ENCODE data around the gene MAML3.

MAML3 gene

DNA sequence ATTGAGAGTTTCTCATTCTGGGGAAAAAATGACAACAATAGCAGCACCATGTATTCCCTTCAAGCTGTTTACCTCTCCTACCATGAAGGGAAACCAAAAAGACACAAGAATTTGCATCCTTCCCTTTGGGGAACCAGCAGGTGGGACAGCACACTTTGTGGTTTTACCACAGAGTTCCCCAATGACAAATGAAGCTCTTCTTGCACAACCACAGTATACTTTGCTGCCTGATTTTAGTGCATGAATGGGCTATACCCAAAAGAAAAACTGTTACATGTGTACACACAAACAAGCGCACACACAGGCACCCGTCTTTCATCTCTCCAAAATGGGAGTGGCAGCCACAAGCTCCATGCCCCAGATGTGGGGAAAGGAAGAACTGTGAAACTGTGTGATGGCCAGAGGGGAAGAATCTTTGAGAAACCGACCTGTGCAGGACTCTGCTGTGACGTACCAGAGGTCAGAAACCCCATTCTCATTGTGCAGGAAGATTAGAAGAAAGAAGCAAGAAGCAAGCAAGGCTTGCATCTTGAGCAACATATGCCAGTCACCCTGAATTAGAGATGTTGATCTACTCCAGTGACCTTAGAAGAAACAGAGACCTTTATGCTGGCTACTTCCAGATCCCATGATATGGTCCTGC is 2.7 kb upstream of the MAML3 start:
- no peak for DNase-seq (ENCODE audit: low read depth in 2 of 2)

DNA sequence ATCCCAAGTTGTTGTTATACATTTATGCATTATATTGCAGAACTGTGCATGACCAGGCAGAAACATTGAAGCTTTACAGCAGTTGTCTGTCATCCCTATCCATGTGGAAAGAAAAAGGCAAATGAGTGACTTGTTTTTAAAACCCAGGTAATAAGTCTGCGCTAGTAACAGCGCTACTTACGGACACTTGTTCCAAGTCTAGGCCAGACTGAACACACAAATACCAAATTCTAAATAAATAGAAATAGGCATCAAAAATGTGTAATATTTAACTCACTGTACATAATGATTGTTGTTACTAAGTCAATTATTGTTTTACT is 548 bp upstream of the MAML3 start:
- DNase-seq (ENCODE audit: low read depth in 2 of 2) = no peak

DNA sequence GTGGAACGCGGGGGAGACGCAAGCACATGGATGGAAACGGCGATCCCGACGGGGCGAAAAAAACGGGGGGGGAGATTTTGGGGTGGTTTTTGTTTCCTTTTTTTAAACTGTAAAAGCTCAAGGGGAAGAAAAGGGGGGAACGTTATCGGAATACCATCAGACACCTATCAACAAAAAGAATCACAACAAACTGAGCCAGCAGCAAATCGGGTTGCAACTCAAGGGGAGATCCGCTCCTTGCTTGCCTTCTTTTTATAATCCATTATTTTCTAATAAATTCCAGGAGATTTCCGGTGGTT is 616 bp downstream of the MAML3 start:
- no peak for DNase-seq (ENCODE audit: low read depth in 2 of 2)

DNA sequence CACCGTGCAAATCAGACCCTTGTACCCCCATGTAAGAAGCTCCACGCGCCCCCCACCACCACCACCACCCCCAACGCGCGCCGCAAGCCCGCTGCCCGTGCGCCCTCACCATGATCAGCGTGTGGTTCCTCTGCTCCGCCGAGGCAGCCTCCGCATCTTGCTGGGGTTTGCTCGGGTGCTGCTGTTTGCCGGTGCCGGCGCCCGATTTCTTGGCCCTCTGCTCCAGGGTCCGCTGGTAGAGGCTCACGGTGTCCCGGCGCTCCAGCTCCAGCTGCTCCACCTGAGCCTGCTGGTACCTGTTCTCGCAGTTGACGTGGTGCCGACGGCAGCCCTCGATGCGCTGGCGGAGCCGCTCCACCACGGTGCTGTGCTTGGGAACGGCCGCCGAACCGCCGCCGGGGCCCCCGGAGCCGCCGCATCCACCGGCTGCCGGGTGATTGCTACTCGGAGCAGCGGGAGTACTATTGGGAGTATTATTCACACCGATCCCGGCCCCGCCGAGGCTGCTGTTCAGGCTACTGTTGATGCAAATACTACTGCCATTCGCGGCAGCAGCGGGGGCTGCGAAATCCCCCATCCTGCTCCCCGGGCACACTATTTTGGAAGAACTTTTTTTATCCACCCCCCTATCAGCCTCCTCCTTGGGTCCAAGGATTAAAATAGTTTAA is 1.1 kb downstream of the MAML3 start:
- peak in 1 of 2 donors; percentile 16 for DNase-seq (ENCODE audit: low read depth in 2 of 2)

DNA sequence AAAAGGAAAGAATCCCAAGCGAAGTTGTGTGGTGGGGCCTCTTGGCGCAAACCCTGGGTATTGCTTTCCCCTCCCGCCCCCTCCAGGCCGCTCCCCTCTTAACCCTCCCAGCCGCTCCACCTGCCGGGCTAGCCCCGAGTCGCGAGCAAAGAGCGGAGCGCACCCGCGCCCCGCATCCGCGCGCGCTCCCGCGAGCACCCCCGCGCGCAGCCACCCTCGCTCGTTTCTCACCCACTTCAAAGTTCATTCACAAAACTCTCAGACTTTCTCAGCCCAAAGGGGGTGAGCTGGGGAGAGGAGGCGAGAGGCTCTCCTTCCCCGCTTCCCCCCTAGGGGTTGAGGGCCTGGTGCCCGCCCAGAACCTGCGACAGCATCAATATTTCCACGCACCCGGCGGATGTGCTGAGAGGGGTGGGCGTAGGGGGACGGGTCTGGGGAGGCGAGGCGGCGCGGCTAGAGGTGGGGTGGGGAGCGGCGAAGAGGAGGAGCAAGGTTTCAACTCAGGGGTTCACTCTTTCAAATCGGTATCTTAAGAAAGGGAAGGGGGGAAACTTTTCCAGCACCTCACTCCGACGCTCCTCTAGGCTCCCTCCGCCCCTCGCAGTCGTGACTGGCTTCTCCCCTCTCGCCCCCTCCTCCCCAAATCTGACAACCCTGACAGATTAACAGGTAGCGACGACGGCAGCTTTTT is 1.8 kb downstream of the MAML3 start:
- peak; percentile 48 to 55 for DNase-seq (ENCODE audit: low read depth in 2 of 2)

DNA sequence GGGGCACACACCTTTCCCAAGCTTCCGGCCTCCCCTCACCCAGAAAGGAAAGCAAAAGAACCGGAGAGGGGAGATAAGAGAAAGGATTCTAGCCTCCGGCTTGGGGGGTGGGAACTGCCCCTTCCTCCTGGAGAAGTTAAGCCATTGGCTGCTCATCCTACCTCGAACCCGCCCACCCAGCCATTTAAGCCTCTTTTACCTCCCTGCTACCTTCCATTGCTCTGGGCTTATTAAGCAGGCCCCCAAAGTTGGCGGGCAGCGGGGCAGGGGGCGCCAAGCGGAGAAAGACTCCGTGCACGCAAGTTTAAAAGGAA is 2.3 kb downstream of the MAML3 start:
- DNase-seq (ENCODE audit: low read depth in 2 of 2) = peak; percentile 25 to 39

DNA sequence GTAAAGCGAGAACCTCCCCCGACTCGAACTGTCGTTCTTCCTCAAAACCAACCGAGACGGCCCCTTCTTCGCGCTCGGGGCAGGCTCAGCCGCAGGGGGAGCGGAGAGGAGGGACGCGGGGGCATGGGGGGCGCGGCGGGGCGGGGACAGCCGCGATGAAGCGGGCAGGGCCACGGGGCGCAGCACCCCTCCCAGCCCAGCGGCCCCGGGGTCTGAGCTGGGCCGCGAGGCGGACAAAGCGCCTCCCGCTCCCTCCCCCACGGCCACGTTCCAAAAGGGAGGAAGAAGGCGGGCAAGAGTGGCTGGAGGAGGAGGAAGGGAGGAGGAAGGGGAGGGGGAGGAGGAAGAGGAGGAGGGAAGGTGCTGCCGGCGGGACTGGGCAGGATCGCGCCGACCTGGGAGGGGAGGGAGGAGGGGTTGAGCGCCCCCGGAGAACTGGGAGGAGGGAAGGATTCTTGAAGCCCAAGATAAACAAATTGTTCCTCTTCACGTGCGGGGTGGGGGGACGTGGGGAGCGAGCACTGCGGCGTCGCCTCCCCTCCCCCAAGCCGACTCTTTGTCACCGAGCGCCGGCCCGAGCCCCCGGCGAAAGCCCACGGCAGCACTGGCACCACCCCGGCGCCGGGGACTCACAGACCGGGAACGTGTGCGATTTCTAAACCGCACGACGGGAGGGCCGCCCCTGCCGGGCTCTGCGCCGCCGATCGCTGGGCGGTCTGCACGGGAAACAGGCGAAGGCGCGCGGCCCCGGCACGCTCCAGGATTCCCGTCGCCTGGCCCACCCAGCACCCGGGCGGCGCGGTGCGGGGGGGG is 2.9 kb downstream of the MAML3 start:
- peak in 1 of 2 donors; percentile 30 for DNase-seq (ENCODE audit: low read depth in 2 of 2)

DNA sequence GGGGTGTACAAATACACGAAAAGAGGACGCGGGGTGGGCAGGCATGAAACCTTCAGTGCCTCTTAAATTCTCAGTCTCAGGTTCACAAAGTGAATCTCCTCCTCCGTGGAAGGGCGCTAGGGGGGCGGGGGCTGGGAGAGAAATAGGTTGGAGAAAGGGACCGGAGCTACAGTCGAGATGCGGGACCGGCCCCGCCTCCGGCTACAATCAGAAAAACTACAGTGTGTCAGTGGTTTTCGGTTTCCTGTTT is 3.4 kb downstream of the MAML3 start:
- DNase-seq (ENCODE audit: low read depth in 2 of 2) = peak; percentile 38 to 46

DNA sequence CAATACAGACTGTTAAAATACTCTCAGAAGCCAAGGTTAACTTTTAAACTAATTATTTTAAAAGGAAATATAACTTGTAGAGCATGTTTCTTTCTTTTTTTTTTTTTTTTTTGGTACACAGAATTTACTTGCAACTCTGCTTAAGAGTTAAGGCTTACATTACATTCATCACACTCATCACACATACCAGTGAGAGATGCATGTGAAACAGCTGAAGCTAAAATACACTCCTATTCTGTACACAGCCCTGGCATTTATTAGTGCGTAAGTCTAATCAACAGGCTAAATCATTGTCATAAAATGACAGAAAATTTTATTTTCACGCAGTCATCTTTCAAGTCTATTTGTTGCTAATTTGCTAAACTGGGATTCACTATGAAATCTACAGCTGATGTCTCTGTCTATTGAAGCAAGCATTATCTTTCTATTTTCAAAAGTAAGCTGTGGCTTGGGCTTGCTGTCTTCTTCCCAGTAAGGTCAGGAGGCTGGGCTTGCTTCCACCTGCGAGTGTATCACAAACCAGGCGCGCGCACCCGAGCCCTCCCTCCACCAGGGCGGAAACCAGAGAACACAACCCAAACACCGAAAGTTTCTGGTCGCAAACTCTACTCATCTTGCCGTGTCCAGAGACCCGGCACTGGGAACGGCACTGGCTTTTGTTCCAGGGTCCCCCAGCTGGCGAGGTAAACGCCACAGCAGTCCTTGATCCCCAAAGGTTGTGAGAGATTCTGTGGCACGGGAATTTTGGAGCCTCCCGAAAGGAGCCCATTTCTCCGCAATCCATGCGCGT is 3.9 kb downstream of the MAML3 start:
- peak; percentile 32 to 39 for DNase-seq (ENCODE audit: low read depth in 2 of 2)

DNA sequence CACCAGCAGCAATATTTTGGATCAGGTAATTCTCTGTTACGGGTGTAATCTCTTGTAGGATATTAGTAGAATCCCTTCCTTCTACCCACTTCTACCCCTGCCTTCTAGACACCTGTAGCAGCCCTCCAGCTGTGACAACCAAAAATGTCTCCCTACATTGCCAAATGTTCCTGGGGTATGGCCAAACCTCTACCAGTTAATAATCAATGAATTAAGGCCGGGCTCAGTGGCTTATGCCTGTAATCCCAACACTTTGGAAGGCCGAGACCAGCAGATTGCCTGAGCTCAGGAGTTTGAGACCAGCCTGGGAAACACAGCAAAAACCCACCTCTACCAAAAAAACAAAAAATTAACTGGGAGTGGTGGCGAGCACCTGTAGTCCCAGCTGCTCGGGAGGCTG is 9.9 kb downstream of the MAML3 start:
- no peak for DNase-seq (ENCODE audit: low read depth in 2 of 2)

DNA sequence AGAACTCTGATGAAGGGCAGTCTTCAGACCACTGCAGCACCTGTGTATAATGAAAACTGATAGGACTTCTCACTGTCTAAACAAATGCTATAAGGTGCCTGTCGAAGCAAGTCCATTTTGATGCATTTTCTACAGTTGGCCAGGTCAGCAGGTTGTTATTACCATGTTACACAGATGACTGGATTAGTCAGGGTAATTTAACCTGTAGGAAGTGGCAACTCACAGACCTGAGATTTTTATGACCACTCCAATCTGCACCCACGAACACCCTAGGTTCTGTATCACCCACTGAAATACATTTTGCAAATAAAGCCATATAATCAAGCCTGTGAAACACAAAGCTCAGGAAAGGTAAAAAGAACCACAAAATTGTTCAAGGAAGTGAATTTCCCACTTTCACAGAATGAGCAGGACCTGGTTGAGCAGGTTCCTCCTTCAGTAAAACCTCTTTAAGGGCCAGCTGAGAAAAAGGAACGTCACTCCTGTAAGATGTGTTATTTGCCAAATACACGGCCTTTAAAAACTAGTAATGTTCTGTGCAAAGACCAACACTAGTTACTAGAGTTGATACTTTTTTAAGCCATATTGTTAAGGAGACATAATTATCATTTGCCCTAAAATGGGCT is 12.7 kb downstream of the MAML3 start:
- no peak for DNase-seq (ENCODE audit: low read depth in 2 of 2)

DNA sequence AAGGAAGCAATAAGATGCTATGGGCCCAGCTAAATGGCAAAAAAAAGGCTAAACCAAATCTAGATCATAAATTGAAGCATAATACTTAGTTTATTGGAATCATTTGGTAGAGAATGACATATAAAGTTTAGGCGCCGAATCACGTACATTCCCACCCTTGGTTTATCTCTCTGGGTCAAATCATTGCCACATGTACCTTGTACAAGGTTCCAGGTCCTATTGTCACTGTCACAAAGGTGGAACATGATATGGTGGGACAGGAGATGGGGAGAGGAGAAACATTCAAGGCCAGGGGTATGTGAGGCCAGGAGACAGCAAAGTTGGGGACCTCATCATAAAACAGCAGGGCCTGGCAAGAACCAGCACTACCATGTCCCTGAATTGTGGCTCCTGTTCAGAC is 13.4 kb downstream of the MAML3 start:
- no peak for DNase-seq (ENCODE audit: low read depth in 2 of 2)

DNA sequence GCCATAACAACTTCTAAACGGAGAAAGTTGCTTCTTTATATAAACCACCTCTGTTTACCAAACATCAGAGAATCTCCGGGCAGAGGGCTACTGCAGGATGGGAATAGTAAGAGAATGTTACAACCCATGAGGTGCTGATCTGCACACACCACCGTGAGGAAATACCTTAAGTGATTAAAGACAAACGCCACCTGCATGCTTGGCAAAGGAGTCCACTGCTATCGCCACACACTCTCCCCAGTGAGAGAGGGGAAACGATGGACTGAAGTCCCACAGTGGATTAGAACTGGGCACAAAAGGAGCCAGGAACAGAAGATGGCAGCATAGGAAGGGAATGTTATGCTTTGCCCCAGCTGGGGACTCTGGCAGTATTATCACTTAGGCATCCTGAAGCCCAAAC is 15.6 kb downstream of the MAML3 start:
- DNase-seq (ENCODE audit: low read depth in 2 of 2) = no peak

DNA sequence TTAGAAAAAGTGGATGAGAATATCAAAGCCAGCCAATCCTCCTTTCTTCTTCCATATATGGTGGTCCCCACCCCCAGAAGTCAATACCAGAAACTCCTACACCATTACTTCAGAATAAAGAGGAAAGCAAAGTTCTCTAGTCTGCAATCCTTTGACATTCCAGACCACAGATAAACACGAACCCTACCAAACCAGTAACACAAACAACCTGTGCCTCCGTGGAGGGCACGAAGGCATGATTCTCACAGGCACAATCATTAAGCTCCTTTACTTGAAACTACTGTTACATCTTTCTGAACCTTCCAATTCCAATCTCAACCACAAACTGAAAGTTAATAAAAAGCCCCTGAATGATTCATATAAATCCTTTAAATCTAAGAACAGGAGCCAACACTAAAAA is 16.3 kb downstream of the MAML3 start:
- no peak for DNase-seq (ENCODE audit: low read depth in 2 of 2)

DNA sequence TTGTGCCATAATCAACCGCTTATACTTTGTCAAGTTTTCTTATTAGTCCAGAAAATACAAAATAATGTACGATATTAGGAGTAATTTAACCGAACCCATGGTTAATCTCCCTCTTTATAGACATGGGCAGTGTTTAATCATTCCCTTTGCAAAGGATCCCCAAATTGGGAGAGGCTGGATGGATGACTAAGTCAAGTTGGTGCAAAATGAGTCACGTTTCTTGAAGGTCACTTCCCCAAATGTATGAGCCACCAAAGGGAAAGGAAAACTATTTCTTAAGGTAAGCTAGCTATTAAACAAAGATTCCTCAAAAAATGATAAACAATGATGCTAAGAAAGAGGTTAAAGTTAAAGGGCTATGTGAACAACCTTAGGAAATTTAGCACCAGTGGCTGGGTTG is 17.5 kb downstream of the MAML3 start:
- DNase-seq (ENCODE audit: low read depth in 2 of 2) = no peak

DNA sequence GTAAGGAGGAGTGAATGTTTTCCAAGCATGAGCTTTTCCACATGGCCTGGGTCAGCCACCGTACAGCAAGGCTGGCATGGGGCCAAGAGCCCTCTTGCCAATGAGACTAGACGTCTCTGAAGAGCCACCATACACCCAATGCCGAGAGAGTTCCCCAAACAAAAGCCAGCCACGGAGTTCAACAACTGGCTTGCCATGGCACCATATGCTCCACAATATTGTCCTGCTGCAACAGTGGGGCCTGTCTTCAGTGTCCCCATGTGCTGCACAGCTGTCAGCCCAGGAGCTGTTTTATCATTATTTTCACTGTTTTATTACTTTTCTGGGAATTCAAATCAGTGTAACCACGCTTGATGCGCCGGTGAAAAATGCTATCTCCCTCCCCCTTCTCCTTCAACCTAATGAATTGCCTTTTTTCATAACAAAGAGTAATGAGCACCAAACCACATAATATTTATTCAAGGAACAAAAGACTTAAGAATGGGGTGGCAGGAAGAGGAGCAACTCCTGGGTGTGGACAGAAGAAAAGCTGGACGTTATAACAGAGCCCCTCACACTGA is 18.4 kb downstream of the MAML3 start:
- DNase-seq (ENCODE audit: low read depth in 2 of 2) = no peak

DNA sequence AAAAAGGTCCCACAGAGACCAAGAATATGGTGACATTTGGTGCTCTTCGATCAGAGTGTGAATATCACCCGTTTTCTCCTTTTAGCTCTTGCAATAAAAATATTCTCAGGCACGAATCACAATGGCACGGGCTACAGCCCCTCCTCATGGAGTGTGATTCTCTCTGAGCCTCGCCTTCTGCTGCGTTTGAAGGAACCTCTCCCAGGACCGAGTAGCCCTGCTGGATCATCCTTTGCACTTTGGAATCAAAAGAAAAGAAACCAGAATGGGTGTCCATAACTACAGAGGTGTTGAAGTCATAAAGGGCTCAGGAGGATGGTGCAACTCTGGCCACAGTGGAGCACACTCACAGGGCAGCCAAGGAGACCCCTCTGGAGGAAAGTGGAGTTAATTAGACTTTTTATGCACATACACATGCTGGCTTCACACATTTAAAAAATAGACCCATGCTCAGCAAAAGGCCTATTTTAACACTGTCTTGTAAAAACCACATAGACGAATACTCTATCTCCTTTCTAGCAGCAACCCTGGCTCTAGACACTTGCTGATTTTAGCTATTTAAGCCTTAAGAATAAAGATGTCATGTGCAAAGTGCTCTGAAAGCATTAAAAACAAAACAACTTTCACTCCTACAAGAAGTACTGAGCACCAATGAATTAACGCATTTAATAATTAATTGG is 19.1 kb downstream of the MAML3 start:
- DNase-seq (ENCODE audit: low read depth in 2 of 2) = no peak

DNA sequence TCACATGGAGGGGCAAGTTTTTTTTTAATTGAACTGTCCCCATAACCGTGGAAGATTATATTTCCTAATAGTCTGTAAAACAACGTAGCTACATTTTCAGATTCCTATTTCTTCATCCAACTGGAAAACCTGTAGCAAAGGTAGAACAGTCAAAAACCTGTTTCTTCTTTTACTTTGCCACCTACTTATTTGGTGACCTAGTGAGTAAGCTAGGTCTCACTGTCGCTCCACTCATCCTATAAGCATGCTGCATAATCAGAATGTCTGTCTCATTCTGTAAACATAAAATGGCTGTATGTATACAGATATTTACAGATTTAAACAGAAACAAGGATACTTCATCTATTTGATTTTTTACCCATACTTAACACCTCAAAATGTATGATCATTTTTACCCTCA is 20.4 kb downstream of the MAML3 start:
- no peak for DNase-seq (ENCODE audit: low read depth in 2 of 2)

DNA sequence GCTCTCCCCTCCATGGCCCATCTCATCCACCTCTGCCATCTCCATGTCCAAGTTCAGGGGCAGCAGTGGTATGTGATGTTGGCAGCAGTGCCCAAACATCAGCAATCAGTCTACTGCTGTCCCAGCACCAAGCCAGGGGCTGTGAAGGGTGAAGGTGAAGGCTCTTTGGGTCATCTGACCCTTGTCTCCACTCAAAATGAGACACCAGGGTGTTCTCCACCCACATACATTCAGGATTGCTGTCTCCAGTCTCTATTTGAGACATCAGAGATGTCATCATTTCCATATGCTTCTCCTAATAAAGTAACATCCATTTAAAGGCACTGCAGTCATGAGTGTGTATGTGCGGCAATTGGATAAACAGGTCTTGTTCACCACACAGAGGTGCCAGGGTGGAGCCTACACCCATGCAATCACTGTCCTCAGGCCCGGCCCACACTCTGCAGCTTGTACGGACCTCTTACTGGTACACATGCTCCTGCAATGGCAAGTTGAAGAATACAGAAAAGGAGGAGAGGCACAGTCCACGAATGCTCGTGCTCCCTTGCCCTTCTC is 22.2 kb downstream of the MAML3 start:
- no peak for DNase-seq (ENCODE audit: low read depth in 2 of 2)

DNA sequence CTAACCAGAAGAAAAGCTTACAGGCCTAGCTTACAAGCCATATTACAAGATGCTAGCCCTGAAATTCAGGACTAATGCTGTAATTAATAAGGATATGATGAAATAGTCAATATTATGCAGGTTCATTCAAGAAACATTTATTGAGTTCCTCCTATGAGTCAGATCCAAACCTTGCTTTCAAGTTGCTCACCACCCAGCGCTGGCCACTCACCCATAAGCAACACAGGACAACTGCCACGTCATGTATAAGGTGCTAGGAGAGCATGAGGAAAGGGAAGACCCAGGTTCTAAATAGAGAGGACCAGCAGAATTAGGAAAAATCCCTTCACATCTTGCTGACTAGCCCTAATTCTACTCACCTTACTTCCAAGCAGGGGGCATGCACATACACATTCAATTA is 23.3 kb downstream of the MAML3 start:
- DNase-seq (ENCODE audit: low read depth in 2 of 2) = no peak

DNA sequence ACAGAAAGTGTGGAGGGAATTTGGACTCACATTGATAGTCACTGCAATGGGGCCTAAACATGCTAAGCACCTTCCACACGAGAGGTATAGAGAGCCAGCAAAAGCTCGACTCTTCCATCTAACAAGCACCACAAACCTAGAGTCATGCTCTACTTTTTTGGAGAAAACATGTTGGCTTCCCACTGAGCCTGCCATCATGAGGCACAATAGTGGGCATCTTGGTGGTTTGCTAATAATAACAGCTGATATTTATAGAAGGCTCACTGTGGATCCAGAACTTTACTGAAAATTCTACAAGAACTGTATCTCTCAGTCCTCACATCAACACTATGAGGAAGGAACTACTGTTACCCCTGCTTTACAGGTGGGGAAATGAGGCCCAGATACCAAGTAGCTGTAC is 26.6 kb downstream of the MAML3 start:
- DNase-seq (ENCODE audit: low read depth in 2 of 2) = no peak
